Stomach (tissue), 9 donors: ENCODE data around the gene PLXND1. TPM values are rescaled to one million over a fixed set of nuclear protein-coding genes. Genes with fewer than 3 reads are reported as not detected.
"Not testable (repeated sequence)": the region's sequence is repeated elsewhere in the genome, so short reads cannot be mapped to it uniquely, and the experiment has no call there.

Experiments
- DNase-seq, 2 donors: peaks; one replicate each; pipeline versions ENCODE4 v3.0.0 to v3.0.0-alpha.2; 2013 to 2019
- H3K27ac ChIP-seq, 5 donors: fragments of 200-600 bp in 4 of 5; sonication (generic) in 4 of 5; one replicate each; pipeline ENCODE4 v1.5.1; 2013 to 2019; ENCODE audit warnings: mild to moderate bottlenecking in 1 of 5, moderate library complexity in 1 of 5
- H3K27me3 ChIP-seq, 3 donors: fragments of 200-600 bp; sonication (generic); one replicate each; pipeline ENCODE4 v1.5.1; 2017 to 2019; ENCODE audit warnings: mixed run types in 1 of 3
- H3K36me3 ChIP-seq, 4 donors: fragments of 200-600 bp; sonication (generic); 1 replicate in 3 of 4; 2 replicates in 1 of 4; pipeline ENCODE4 v1.5.1; 2016 to 2019
- H3K4me1 ChIP-seq, 4 donors: fragments of 200-600 bp; sonication (generic); one replicate each; pipeline ENCODE4 v1.5.1; 2016 to 2019
- H3K4me3 ChIP-seq, 4 donors: fragments of 200-600 bp; sonication (generic) in 3 of 4; one replicate each; pipeline ENCODE4 v1.5.1; 2016 to 2019; ENCODE audit warnings: mild to moderate bottlenecking in 1 of 4
- H3K9me3 ChIP-seq, 4 donors: fragments of 200-600 bp; sonication (generic); one replicate each; pipeline ENCODE4 v1.5.1; 2016 to 2019
- EP300 ChIP-seq: sonication (generic); formaldehyde crosslinking; IDR thresholded peaks from one replicate; pipeline ENCODE4 v1.6.1; 2017; ENCODE audit warnings: antibody characterized with exemption
- POLR2A ChIP-seq, 4 donors: fragments of 450-650 bp; IDR thresholded peaks; one replicate each; pipeline ENCODE4 v1.6.1; 2016; ENCODE audit warnings: antibody characterized with exemption in 4 of 4, control low read depth in 2 of 4, mild to moderate bottlenecking in 1 of 4, moderate library complexity in 1 of 4
- POLR2AphosphoS5 ChIP-seq, 3 donors: sonication (generic); formaldehyde crosslinking; IDR thresholded peaks; one replicate each; pipeline ENCODE4 v1.6.1; 2016; ENCODE audit warnings: antibody characterized with exemption in 3 of 3
- WGBS, 5 donors: extraction: QIAGEN DNeasy Blood & Tissue Kit in 3 of 5; methylation state at CpG; one replicate each; pipeline versions ENCODE4 v1.1.5 to v1.1.7; 2013 to 2018; 5-methylcytosine and 5-hydroxymethylcytosine counted together
- intact Hi-C: fragments of 100-400 bp; cut with DNase I; formaldehyde crosslinking; loops from one replicate; pipeline ENCODE4 v1.15.1; 2023; ENCODE audit warnings: low total_unique reads
- polyA plus RNA-seq, 3 donors: library from polyadenylated mRNA; stranded (reverse); fragments of 200-250 nt; gene quantifications; one replicate each; pipeline ENCODE4 v1.2.3, GENCODE V29; 2013
- total RNA-seq, 5 donors: library from RNA; depleted of rRNA; stranded (reverse); fragments of >200 nt; gene quantifications; one replicate each; pipeline versions ENCODE4 v1.1.0 to v1.2.3, GENCODE V29; 2014 to 2016
- TF ChIP-seq, protein P1 (sequence below), 7 experiments: fragments of 450-650 bp in 4 of 7; fragments of 200-600 bp in 3 of 7; sonication (generic) in 3 of 7; IDR thresholded peaks; one replicate each; pipeline ENCODE4 v1.5.1; 2016 to 2019; ENCODE audit warnings: antibody characterized with exemption in 7 of 7, control low read depth in 2 of 7, mild to moderate bottlenecking in 1 of 7
- donor health status: healthy with polysubstance abuse.
- donor health status: Bipolar disorder and iron deficiency.
- donor health status: healthy.

PLXND1 gene
- total and polyA plus RNA-seq, 8 donors: 22.6 to 251 (median 58.6) TPM

DNA sequence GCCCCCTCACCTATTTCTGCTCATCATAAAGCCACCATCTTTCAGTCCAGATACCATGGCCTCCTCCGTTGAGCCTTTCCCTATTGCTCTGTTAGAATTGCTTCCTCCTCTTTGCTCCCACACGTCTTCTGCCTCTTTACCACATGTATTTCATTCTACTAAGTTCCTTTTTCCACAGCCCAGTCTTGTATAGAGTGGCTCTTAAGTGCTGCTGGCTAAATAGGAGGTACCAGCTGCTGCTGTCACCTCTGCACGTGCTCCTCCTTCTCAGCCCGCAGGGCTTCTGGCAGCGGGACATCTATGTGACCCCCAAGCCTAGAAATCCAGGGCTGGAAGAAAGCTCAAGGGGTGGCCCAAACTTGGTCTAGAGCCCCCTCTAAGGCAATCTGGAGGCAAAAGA is 38.8 kb upstream of the PLXND1 start:
- Histone ChIP-seq H3K4me1 (peaks cover 0 to 10% (median 0%) of the 10 kb centered on the region in 4 donors), H3K27me3 (no peaks in the 10 kb centered on the region), H3K4me3 (no peak overlapping the region), H3K9me3 (no peaks in the 10 kb centered on the region), H3K27ac (no peak overlapping the region), H3K36me3 (no peaks in the 10 kb centered on the region)
- intact Hi-C loops: no loop called here
- 56 to 69% (median 62%) methylated on average over 5 of the region's 5 CpGs for WGBS, 5 donors
- no peak for DNase-seq
- no peak for TF ChIP-seq EP300
- TF ChIP-seq, protein P1, sequence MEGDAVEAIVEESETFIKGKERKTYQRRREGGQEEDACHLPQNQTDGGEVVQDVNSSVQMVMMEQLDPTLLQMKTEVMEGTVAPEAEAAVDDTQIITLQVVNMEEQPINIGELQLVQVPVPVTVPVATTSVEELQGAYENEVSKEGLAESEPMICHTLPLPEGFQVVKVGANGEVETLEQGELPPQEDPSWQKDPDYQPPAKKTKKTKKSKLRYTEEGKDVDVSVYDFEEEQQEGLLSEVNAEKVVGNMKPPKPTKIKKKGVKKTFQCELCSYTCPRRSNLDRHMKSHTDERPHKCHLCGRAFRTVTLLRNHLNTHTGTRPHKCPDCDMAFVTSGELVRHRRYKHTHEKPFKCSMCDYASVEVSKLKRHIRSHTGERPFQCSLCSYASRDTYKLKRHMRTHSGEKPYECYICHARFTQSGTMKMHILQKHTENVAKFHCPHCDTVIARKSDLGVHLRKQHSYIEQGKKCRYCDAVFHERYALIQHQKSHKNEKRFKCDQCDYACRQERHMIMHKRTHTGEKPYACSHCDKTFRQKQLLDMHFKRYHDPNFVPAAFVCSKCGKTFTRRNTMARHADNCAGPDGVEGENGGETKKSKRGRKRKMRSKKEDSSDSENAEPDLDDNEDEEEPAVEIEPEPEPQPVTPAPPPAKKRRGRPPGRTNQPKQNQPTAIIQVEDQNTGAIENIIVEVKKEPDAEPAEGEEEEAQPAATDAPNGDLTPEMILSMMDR (IDR thresholded peaks at IDR 0.05): no peak
- TF ChIP-seq POLR2A (IDR thresholded peaks at IDR 0.05): no peak

DNA sequence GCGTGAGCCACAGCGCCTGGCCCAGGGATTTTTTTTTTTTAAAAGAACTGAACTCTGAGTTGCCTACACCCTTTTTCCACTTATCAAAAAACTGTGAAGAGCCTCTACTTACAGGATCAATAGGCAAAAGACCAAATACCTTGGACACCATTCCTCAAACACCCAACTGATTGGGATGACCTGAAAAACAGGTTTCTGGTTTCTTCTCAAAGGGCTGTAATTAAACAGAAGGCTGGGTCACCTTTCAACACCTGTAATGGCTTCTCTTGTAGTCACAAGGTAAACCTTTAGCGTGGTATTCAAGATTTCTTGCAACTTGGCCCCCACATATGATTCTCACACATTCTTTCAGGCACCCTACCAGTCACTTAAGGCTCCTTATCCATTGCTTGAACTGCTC is 38.4 kb upstream of the PLXND1 start:
- no peak overlapping the region for H3K27ac ChIP-seq
- 63 to 79% (median 78%) methylated on average over 3 of the region's 3 CpGs for WGBS, 5 donors

DNA sequence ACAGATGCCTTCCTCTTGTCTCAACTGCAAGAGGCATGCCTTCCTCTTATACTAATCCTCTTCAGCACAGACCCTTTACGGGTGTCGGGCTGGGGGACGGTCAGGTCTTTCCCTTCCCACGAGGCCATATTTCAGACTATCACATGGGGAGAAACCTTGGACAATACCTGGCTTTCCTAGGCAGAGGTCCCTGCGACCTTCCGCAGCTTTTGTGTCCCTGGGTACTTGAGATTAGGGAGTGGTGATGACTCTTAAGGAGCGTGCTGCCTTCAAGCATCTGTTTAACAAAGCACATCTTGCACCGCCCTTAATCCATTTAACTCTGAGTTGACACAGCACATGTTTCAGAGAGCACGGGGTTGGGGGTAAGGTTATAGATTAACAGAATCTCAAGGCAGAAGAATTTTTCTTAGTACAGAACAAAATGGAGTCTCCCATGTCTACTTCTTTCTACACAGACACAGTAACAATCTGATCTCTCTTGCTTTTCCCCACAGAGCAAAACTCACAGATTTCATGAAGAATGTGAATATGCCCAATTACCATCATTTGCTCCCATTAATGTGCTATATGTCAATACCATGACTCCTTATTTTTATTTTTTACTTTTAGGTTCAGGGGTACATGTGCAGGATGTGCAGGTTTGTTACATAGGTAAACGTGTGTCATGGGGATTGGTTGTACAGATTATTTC is 35.2 kb upstream of the PLXND1 start:
- not testable (repeated sequence) for H3K4me1 ChIP-seq

More for the DNA sequence above, 38.4 kb upstream of the PLXND1 start:
- Histone ChIP-seq H3K27me3 (no peaks in the 10 kb centered on the region), H3K9me3 (no peaks in the 10 kb centered on the region), H3K4me1 (peaks cover 0 to 6% (median 0%) of the 10 kb centered on the region in 4 donors), H3K36me3 (no peaks in the 10 kb centered on the region), H3K4me3 (no peak overlapping the region)
- no peak for TF ChIP-seq POLR2AphosphoS5 (IDR thresholded peaks at IDR 0.05)
- intact Hi-C loops: no loop called here
- DNase-seq: peak in 1 of 2 donors; percentile 63

DNA sequence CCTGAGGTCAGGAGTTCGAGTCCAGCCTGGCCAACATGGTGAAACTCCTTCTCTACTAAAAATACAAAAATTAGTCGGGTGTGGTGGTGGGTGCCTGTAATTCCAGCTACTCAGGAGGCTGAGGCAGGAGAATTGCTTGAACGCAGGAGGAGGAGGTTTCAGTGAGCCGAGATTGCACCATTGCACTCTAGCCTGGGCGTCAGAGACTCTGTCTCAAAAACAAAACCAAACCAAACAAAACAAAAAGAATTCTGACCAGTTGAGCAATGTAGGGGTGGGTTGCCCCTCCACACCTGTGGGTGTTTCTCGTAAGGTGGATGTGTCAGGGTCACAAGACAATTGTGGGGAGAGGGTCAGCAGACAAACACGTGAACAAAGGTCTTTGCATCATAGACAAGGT is 34.5 kb upstream of the PLXND1 start:
- H3K27me3 ChIP-seq, intact Hi-C loops, DNase-seq, H3K36me3 ChIP-seq, H3K9me3 ChIP-seq, H3K4me3 ChIP-seq, H3K27ac ChIP-seq, H3K4me1 ChIP-seq: not testable (repeated sequence)
- 81 to 89% (median 83%) methylated on average over 7 of the region's 7 CpGs for whole genome bisulfite sequencing, 5 donors

More for the DNA sequence above, 35.2 kb upstream of the PLXND1 start:
- H3K36me3 ChIP-seq, H3K9me3 ChIP-seq, H3K4me3 ChIP-seq, H3K27me3 ChIP-seq, H3K27ac ChIP-seq, intact Hi-C loops, DNase-seq: not testable (repeated sequence)
- 25 to 44% (median 41%) methylated on average over 7 to 10 of the region's 10 CpGs for WGBS, 5 donors

DNA sequence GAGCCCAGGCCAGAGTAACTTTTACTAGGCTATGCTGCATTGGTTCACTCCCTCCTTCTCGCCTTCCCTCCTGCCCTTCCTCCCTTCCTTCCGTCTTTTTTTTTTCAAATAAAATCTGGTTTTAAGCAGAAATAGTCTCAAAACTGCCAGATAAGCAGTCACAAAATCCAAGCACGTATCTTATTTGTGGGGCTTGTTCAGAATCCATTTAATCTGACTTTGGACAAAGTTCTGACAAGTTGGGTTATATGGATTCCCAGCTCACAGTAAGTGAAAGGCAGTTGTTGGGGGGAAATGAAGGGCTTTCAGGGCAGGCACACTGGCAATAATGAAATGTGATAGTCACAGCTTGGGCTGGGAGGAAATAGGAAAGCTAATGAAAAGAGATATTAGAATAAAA is 32.0 kb upstream of the PLXND1 start:
- intact Hi-C loops: loop anchor here (10.0 kb wide), 1 partner anchor 306 kb away; no protein-coding TSS in a partner anchor
- no peak for DNase-seq
- Histone ChIP-seq H3K4me3 (no peak overlapping the region), H3K9me3 (peaks cover 0 to 5% (median 3%) of the 10 kb centered on the region in 4 donors), H3K4me1 (no peaks in the 10 kb centered on the region), H3K27me3 (no peaks in the 10 kb centered on the region), H3K36me3 (no peaks in the 10 kb centered on the region), H3K27ac (no peak overlapping the region)
- 76 to 80% (median 77%) methylated on average over 3 of the region's 3 CpGs for WGBS, 5 donors
- TF ChIP-seq POLR2A (IDR thresholded peaks at IDR 0.05): no peak

DNA sequence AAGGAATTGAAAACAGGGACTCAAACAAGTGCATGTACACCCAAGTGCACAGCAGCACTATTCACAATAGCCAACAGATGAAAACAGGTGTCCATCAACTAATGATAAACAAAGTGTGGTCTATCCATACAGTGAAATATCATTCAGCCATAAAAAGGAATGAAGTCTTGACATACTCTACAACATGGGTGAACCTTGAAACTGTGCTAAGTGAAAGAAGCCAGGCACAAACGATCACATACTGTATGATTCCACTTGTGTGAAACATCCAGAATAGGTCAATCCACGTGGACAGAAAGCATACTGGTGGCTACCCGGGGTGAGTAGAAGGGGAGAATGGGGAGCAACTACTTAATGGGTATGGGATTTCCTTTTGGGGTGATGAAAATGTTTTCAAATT is 29.6 kb upstream of the PLXND1 start:
- H3K27ac ChIP-seq: no peak overlapping the region
- no peak for TF ChIP-seq EP300
- no peak for TF ChIP-seq POLR2AphosphoS5 (IDR thresholded peaks at IDR 0.05)
- TF ChIP-seq POLR2A (IDR thresholded peaks at IDR 0.05): no peak
- TF ChIP-seq, protein P1 (IDR thresholded peaks at IDR 0.05): no peak
- no peaks in the 10 kb centered on the region for H3K36me3 ChIP-seq
- no peak for DNase-seq
- H3K9me3 ChIP-seq: peaks cover 0 to 5% (median 3%) of the 10 kb centered on the region in 4 donors
- no peaks in the 10 kb centered on the region for H3K27me3 ChIP-seq
- 72 to 92% (median 87%) methylated on average over 3 of the region's 3 CpGs for WGBS, 5 donors
- no peaks in the 10 kb centered on the region for H3K4me1 ChIP-seq
- H3K4me3 ChIP-seq: no peak overlapping the region
- intact Hi-C loops: loop anchor here (10.0 kb wide), 1 partner anchor 309 kb away; no protein-coding TSS in a partner anchor
